Testis (tissue), 3 donors: ENCODE results near the gene ZNF620. TPM values are rescaled to one million over a fixed set of nuclear protein-coding genes. Genes with fewer than 3 reads are reported as not detected.

Source experiments
- DNase-seq: peaks from one replicate; pipeline ENCODE4 v3.0.0-alpha.2; 2019
- H3K27ac ChIP-seq, 2 donors: fragments of 200-600 bp; sonication (generic); one replicate each; pipeline ENCODE4 v1.5.1; 2019
- H3K27me3 ChIP-seq: fragments of 200-600 bp; sonication (generic); one replicate; pipeline ENCODE4 v1.5.1; 2019
- H3K36me3 ChIP-seq: fragments of 200-600 bp; sonication (generic); one replicate; pipeline ENCODE4 v1.5.1; 2017; ENCODE audit warnings: low read depth; ENCODE audit errors: missing control alignments
- H3K4me1 ChIP-seq: fragments of 200-600 bp; sonication (generic); one replicate; pipeline ENCODE4 v1.5.1; 2019
- H3K4me3 ChIP-seq, 2 donors: fragments of 200-600 bp; sonication (generic); one replicate each; pipeline ENCODE4 v1.5.1; 2017 to 2019
- H3K9me3 ChIP-seq: fragments of 200-600 bp; sonication (generic); one replicate; pipeline ENCODE4 v1.5.1; 2017
- CTCF ChIP-seq, 3 experiments: fragments of 450-650 bp in 2 of 3; fragments of 200-600 bp in 1 of 3; sonication (generic) in 1 of 3; IDR thresholded peaks; one replicate each; pipeline ENCODE4 v1.5.1; 2016 to 2019; ENCODE audit warnings: antibody characterized with exemption in 3 of 3, mild to moderate bottlenecking in 2 of 3, moderate library complexity in 1 of 3
- POLR2A ChIP-seq: fragments of 450-650 bp; IDR thresholded peaks from one replicate; pipeline ENCODE4 v1.6.1; 2017; ENCODE audit warnings: antibody characterized with exemption, mild to moderate bottlenecking, moderate library complexity
- WGBS, 2 donors: methylation state at CpG; one replicate each; pipeline ENCODE4 v1.1.5; 2018; 5-methylcytosine and 5-hydroxymethylcytosine counted together
- intact Hi-C: fragments of 100-400 bp; cut with DNase I; formaldehyde crosslinking; loops from one replicate; pipeline ENCODE4 v1.15.1; 2023; ENCODE audit warnings: low total_unique reads
- polyA plus RNA-seq: library from polyadenylated mRNA; stranded (reverse); fragments of 350-450 nt; fragmentation: Illumina TruSeq; extraction: RNeasy Lipid Tissue Mini Kit (QIAGEN cat#74804); gene quantifications from one replicate; pipeline ENCODE4 v1.2.3, GENCODE V29; 2014; ENCODE audit warnings: low read depth, low replicate concordance; ENCODE audit not compliant: insufficient read depth
- total RNA-seq, 2 donors: library from RNA; depleted of rRNA; stranded (reverse); fragments of >200 nt; gene quantifications; one replicate each; pipeline ENCODE4 v1.2.3, GENCODE V29; 2016

Gene ZNF620
- total and polyA plus RNA-seq, 3 donors from 2014 or later, result 1.6 to 4.2 (median 3.7) TPM

- 14 to 16% methylated on average over 5 of the region's 5 CpGs for WGBS, 2 donors
- DNase-seq, result no peak
- intact Hi-C loops, result no loop called here
These were observed 18.4 kb downstream of the ZNF620 start for GRCh38 chr3:40524222-40524567.

GRCh38 chr3:40524568-40525285, 18.9 kb downstream of the ZNF620 start, which contains the start of gene ZNF621:
Gene ZNF621 (plus strand): TSS chr3:40524960. CDS start chr3:40525841, 881 bp downstream.
- H3K9me3 ChIP-seq, result no peaks in the 10 kb centered on the region
- no peaks in the 10 kb centered on the region for H3K36me3 ChIP-seq
- intact Hi-C loops, result no loop called here
- peak within 1 kb of the TSS; percentile 78 to 87 for H3K27ac ChIP-seq
- peaks cover 4% of the 10 kb centered on the region for H3K4me1 ChIP-seq
- no peak for TF ChIP-seq CTCF (IDR thresholded peaks at IDR 0.05)
- no peak for TF ChIP-seq POLR2A
- WGBS, 2 donors, result 0% methylated on average over 22 to 41 of the region's 59 CpGs
- no peaks in the 10 kb centered on the region for H3K27me3 ChIP-seq
- peak; percentile 91 for DNase-seq
- peak within 1 kb of the TSS; percentile 71 to 93 for H3K4me3 ChIP-seq

More at GRCh38 chr3:40524222-40524567, 18.4 kb downstream of the ZNF620 start:
- Histone ChIP-seq H3K4me1 (peaks cover 4% of the 10 kb centered on the region), H3K27ac (peak overlapping the region; percentile 78 to 87), H3K27me3 (no peaks in the 10 kb centered on the region), H3K4me3 (peak overlapping the region; percentile 71 to 93), H3K9me3 (no peaks in the 10 kb centered on the region), H3K36me3 (no peaks in the 10 kb centered on the region)
- no peak for TF ChIP-seq CTCF (IDR thresholded peaks at IDR 0.05)

GRCh38 chr3:40528426-40528825, 22.6 kb downstream of the ZNF620 start:
- Histone ChIP-seq H3K36me3 (no peaks in the 10 kb centered on the region), H3K4me1 (peaks cover 4% of the 10 kb centered on the region), H3K4me3 (no peak overlapping the region), H3K27ac (no peak overlapping the region), H3K9me3 (no peaks in the 10 kb centered on the region), H3K27me3 (no peaks in the 10 kb centered on the region)
- intact Hi-C loops, result no loop called here
- 93 to 95% methylated on average over 3 of the region's 3 CpGs for WGBS, 2 donors
- TF ChIP-seq POLR2A, result no peak
- TF ChIP-seq CTCF (IDR thresholded peaks at IDR 0.05), result no peak
- no peak for DNase-seq

DNA sequence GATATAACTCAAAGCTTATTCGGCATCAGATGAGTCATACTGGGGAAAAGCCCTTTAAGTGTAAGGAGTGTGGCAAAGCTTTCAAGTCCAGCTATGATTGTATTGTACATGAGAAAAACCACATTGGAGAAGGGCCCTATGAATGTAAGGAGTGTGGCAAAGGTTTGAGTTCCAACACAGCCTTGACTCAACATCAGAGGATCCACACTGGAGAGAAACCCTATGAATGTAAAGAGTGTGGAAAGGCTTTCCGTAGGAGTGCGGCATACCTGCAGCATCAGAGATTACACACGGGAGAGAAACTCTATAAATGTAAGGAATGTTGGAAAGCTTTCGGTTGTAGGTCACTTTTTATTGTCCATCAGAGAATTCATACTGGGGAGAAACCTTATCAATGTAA, 26.4 kb downstream of the ZNF620 start:
- H3K36me3 ChIP-seq, result no peaks in the 10 kb centered on the region
- 93 to 94% methylated on average over 5 of the region's 5 CpGs for WGBS, 2 donors
- no peak for DNase-seq
- H3K27me3 ChIP-seq, result no peaks in the 10 kb centered on the region
- H3K4me3 ChIP-seq, result no peak overlapping the region
- TF ChIP-seq CTCF (IDR thresholded peaks at IDR 0.05) (no peak), POLR2A (no peak)
- intact Hi-C loops, result no loop called here
- no peaks in the 10 kb centered on the region for H3K9me3 ChIP-seq
- H3K4me1 ChIP-seq, result no peaks in the 10 kb centered on the region
- no peak overlapping the region for H3K27ac ChIP-seq

DNA sequence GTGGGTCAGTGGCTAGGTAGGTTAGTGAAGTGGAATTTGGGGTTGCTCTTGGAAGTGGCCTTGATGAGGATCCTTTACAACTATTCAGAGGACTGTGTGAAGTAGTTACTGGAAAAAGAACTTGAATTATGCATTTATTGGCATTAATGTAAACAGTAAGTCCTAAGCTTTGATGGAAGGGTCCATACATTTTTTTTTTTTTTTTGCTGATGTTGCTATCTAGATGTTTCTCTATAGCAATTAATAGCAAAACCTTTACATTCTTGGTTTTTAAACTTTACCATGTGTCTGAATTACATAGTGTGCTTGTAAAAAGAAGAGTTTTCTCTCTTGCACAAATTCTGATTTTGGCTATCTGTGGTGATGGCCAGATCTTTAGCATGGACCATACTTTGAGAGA, 28.4 kb downstream of the ZNF620 start:
- Histone ChIP-seq H3K4me3 (no peak overlapping the region), H3K4me1 (no peaks in the 10 kb centered on the region), H3K9me3 (no peaks in the 10 kb centered on the region), H3K27me3 (no peaks in the 10 kb centered on the region), H3K27ac (no peak overlapping the region), H3K36me3 (no peaks in the 10 kb centered on the region)
- no peak for TF ChIP-seq CTCF (IDR thresholded peaks at IDR 0.05)
- TF ChIP-seq POLR2A, result no peak
- no peak for DNase-seq
- intact Hi-C loops, result no loop called here
